ENCODE results near the gene COL4A2.

DNA sequence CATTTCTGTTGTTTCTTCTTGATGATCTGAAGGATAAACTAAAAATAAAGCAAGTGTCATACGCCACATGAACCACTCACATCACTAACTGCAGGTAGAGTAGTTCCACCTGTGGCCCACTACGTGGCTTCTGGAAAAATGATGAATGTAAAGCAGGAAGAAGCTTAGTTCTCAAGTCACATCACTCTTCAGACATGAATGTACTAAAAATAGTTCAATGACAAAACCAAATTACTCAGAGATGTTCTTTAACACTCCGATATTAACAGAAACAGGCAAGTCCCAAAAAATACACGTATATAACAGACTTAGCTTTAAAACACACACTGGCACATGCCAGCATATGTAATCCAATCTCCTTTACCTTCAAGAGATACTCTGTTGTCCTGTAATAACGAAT lies 232.8 kb downstream of the COL4A2 start:
- TF ChIP-seq YY1 (IDR thresholded peaks at IDR 0.05; ENCODE audit: insufficient read depth, insufficient read length) (no peak), SUZ12 (IDR thresholded peaks at IDR 0.05; ENCODE audit: extremely low read depth, insufficient read depth, insufficient read length) (no peak)
